ENCODE results near the gene BAD. TPM values are rescaled to one million over a fixed set of nuclear protein-coding genes. Genes with fewer than 3 reads are reported as not detected.

Gene BAD
- total RNA-seq, 1 experiment from 2014 or later: 50.5 TPM

GRCh38 chr11:64230985-64231365 lies 53.5 kb downstream of the BAD start:
- H3K4me1 Mint-ChIP-seq (ENCODE audit: low read depth, unreplicated experiment): no peaks in the 10 kb centered on the region
- no peak for DNase-seq
- H3K4me3 Mint-ChIP-seq (ENCODE audit: unreplicated experiment): peak overlapping the region; percentile 83
- Histone ChIP-seq H3K36me3 (ENCODE audit: control insufficient read depth, insufficient read depth, low read length) (peaks cover 2% of the 10 kb centered on the region; the same call in 1 of the 2 replicates), H3K27me3 (replicated peaks; ENCODE audit: control insufficient read depth, insufficient read depth, low read length) (no peaks in the 10 kb centered on the region), H3K4me1 (peaks cover 36% of the 10 kb centered on the region), H3K4me3 (ENCODE audit: low read depth, low read length) (peak overlapping the region; percentile 81), H3K9me3 (no peaks in the 10 kb centered on the region)
- CTCF ChIA-PET: interaction anchor here (0.7 kb wide), 1 partner anchor 1499 kb away, joined by 6 read pairs; no protein-coding TSS in a partner anchor
- no TSS peak for BruUV-seq (replicated peaks)
- TF ChIP-seq CTCF (IDR thresholded peaks at IDR 0.05; ENCODE audit: insufficient read depth in 1 of 2, low read depth in 1 of 2, low read length in 1 of 2, severe bottlenecking in 1 of 2, unreplicated experiment in 1 of 2): no peak
- intact Hi-C loops (cut with micrococcal nuclease; ENCODE audit: unreplicated experiment): no loop called here
- peaks cover 28% of the 10 kb centered on the region for H3K36me3 Mint-ChIP-seq (ENCODE audit: insufficient read depth, unreplicated experiment)
- POLR2A ChIA-PET: interaction anchor here (0.7 to 1.3 kb wide), 2 partner anchors 10 to 13 kb away, joined by 5 read pairs; no protein-coding TSS in a partner anchor
- H3K27ac Mint-ChIP-seq (ENCODE audit: unreplicated experiment): peak overlapping the region; percentile 67
- H3K27me3 Mint-ChIP-seq (ENCODE audit: insufficient read depth, unreplicated experiment): no peaks in the 10 kb centered on the region
- no peaks in the 10 kb centered on the region for H3K9me3 Mint-ChIP-seq (ENCODE audit: unreplicated experiment)

GRCh38 chr11:64230171-64230984 lies 54.1 kb downstream of the BAD start, which contains the start of gene DNAJC4:
DNAJC4 (plus strand) TSS chr11:64230548; CDS start chr11:64230855, 307 bp downstream.
- CTCF ChIA-PET: no interaction called here
- Histone ChIP-seq H3K4me1 (peaks cover 33% of the 10 kb centered on the region), H3K4me3 (ENCODE audit: low read depth, low read length) (peak within 1 kb of the TSS; percentile 81), H3K9me3 (no peaks in the 10 kb centered on the region), H3K27me3 (replicated peaks; ENCODE audit: control insufficient read depth, insufficient read depth, low read length) (no peaks in the 10 kb centered on the region), H3K36me3 (ENCODE audit: control insufficient read depth, insufficient read depth, low read length) (peaks cover 2% of the 10 kb centered on the region; the same call in 1 of the 2 replicates)
- H3K4me3 Mint-ChIP-seq (ENCODE audit: unreplicated experiment): peak within 1 kb of the TSS; percentile 83
- no peak for TF ChIP-seq CTCF (IDR thresholded peaks at IDR 0.05; ENCODE audit: insufficient read depth in 1 of 2, low read depth in 1 of 2, low read length in 1 of 2, severe bottlenecking in 1 of 2, unreplicated experiment in 1 of 2)
- POLR2A ChIA-PET: interaction anchor here (1.0 to 1.3 kb wide), 2 partner anchors 11 to 15 kb away, joined by 4 to 5 read pairs; no protein-coding TSS in a partner anchor
- no TSS peak for BruUV-seq (replicated peaks)
- H3K36me3 Mint-ChIP-seq (ENCODE audit: insufficient read depth, unreplicated experiment): peaks cover 28% of the 10 kb centered on the region
- intact Hi-C loops (cut with micrococcal nuclease; ENCODE audit: unreplicated experiment): no loop called here
- H3K27ac Mint-ChIP-seq (ENCODE audit: unreplicated experiment): peak within 1 kb of the TSS; percentile 67
- H3K9me3 Mint-ChIP-seq (ENCODE audit: unreplicated experiment): no peaks in the 10 kb centered on the region
- peak; percentile 94 to 96 for DNase-seq
- no peaks in the 10 kb centered on the region for H3K27me3 Mint-ChIP-seq (ENCODE audit: insufficient read depth, unreplicated experiment)
- H3K4me1 Mint-ChIP-seq (ENCODE audit: low read depth, unreplicated experiment): no peaks in the 10 kb centered on the region

- Mint-ChIP-seq H3K4me3 (ENCODE audit: unreplicated experiment) (peak overlapping the region; percentile 83), H3K9me3 (ENCODE audit: unreplicated experiment) (no peaks in the 10 kb centered on the region)
- POLR2A ChIA-PET: interaction anchor here (1.0 kb wide), 1 partner anchor 16 kb away, joined by 4 read pairs; no protein-coding TSS in a partner anchor
Observed at GRCh38 chr11:64229744-64230170, 54.7 kb downstream of the BAD start.

More at GRCh38 chr11:64229744-64230170, 54.7 kb downstream of the BAD start:
- CTCF ChIA-PET: no interaction called here
- intact Hi-C loops (cut with micrococcal nuclease; ENCODE audit: unreplicated experiment): no loop called here
- Mint-ChIP-seq H3K36me3 (ENCODE audit: insufficient read depth, unreplicated experiment) (peaks cover 24% of the 10 kb centered on the region), H3K27me3 (ENCODE audit: insufficient read depth, unreplicated experiment) (no peaks in the 10 kb centered on the region), H3K27ac (ENCODE audit: unreplicated experiment) (peak overlapping the region; percentile 67), H3K4me1 (ENCODE audit: low read depth, unreplicated experiment) (no peaks in the 10 kb centered on the region)
- no peak for TF ChIP-seq CTCF (IDR thresholded peaks at IDR 0.05; ENCODE audit: insufficient read depth in 1 of 2, low read depth in 1 of 2, low read length in 1 of 2, severe bottlenecking in 1 of 2, unreplicated experiment in 1 of 2)
- peak overlapping the region; percentile 81 for H3K4me3 ChIP-seq (ENCODE audit: low read depth, low read length)
- no peak for DNase-seq
- BruUV-seq (replicated peaks): TSS peak; percentile 21
- peaks cover 36% of the 10 kb centered on the region for H3K4me1 ChIP-seq
- no peaks in the 10 kb centered on the region for H3K9me3 ChIP-seq
- peaks cover 2% of the 10 kb centered on the region; the same call in 1 of the 2 replicates for H3K36me3 ChIP-seq (ENCODE audit: control insufficient read depth, insufficient read depth, low read length)
- no peaks in the 10 kb centered on the region for H3K27me3 ChIP-seq (replicated peaks; ENCODE audit: control insufficient read depth, insufficient read depth, low read length)

Data from Caco-2 (cell line).